ENCODE measurements around the gene ADAT2.

DNA sequence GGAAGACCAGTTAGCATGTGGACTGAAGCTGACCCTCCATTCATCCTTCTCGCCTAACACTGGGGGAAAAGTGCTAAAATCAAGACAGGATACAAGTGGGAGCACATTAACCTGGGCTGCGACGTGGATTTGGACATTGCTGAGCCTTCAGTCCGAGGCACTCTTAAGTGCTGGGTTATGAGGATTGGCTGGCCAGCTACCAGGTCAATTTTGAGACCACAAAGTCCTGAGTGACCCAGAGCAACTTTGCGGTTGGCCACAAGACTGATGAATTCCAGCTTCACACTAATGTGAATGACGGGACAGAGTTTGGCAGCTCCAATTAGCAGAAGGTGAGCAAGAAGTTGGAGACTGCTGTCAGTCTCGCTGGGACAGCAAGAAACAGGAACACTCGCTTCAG, 40.3 kb upstream of the ADAT2 start:
- TF ChIP-seq CTCF (IDR thresholded peaks at IDR 0.05) (no peak), POLR2A (IDR thresholded peaks at IDR 0.05) (no peak)
